ENCODE data around the gene RANBP17. TPM values are rescaled to one million over a fixed set of nuclear protein-coding genes. Genes with fewer than 3 reads are reported as not detected.
"Not testable (repeated sequence)": the region's sequence is repeated elsewhere in the genome, so short reads cannot be mapped to it uniquely, and the experiment has no call there.

Gene RANBP17
- not detected for total RNA-seq

DNA sequence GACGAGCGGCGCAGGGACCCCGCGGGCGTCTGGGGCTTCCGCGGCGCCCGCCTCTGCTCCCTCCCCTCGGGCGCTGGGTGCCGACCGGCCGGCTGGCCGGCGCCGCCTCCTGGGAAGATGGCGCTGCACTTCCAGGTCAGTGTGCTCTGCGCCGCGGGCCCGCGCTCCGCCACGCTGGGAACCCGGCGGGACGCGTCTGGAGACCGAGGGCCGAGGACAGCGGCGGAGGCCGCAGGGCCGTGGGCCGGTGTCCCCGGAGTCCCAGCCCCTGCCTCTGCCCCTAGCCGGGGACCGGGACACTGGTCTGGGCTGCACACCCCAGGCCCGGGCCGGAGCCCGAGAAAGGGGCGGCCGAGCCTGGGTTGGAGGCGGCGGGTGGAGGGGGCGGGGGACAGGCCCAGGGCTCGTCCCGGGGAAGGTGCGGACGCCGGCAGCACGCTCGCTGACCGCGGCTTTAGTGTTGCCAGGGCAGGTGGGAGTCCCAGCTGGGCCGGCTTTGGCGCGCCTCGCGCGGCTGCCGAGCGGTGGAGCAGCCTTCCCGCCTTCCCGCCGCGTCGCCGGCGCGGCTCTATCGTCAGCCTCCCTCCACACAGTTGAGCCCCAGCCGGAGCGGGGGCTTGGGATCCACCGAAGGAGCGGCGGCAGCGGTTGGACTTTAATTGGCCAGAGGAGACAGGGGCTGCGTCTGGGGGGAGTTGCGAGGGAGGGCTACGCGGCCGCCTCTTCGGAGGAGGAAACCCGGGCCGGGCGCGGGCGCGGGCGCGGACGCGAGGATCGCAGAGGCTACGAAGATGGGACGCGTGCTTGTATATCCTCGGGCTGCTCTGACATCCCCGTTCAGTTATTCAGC, at the start of gene RANBP17:
Gene RANBP17, plus strand, starts transcription at position 102 of the 850 bp plus-strand sequence.
- H3K36me3 Mint-ChIP-seq: peaks cover 15% of the 10 kb centered on the region
- DNase-seq: no peak
- peaks cover 5% of the 10 kb centered on the region for H3K4me1 Mint-ChIP-seq (ENCODE audit: low read depth)
- CTCF ChIA-PET: no interaction called here
- peaks cover 31% of the 10 kb centered on the region for H3K27me3 Mint-ChIP-seq
- H3K4me3 Mint-ChIP-seq: no peak within 1 kb of the TSS
- H3K27ac Mint-ChIP-seq: no peak within 1 kb of the TSS
- peaks cover 25% of the 10 kb centered on the region for H3K9me3 Mint-ChIP-seq
- POLR2A ChIA-PET: no interaction called here
- intact Hi-C loops (cut with micrococcal nuclease): no loop called here

DNA sequence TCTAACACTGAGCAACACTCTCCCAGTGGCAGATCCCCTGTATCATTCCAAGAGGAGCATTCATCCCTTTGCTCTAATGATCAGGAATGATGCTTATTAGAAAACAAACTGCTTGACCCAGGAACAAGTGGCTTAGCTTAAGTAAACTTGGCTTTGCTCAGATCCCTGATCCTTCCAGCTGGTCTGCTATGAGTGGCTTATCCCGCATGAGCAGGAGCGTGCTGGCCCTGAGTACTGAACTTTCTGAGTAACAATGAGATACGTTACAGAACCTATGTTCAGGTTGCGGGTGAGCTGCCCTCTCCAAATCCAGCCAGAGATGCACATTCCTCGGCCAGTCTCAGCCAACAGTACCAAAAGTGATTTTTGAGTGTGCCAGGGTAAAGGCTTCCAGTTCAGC, 48.6 kb upstream of the RANBP17 start:
- Mint-ChIP-seq H3K27me3 (peaks cover 7% of the 10 kb centered on the region), H3K27ac (no peak overlapping the region), H3K4me1 (ENCODE audit: low read depth) (no peaks in the 10 kb centered on the region), H3K4me3 (no peak overlapping the region), H3K9me3 (no peaks in the 10 kb centered on the region), H3K36me3 (no peaks in the 10 kb centered on the region)
- no peak for DNase-seq
- CTCF ChIA-PET: no interaction called here
- intact Hi-C loops (cut with micrococcal nuclease): no loop called here
- POLR2A ChIA-PET: no interaction called here

DNA sequence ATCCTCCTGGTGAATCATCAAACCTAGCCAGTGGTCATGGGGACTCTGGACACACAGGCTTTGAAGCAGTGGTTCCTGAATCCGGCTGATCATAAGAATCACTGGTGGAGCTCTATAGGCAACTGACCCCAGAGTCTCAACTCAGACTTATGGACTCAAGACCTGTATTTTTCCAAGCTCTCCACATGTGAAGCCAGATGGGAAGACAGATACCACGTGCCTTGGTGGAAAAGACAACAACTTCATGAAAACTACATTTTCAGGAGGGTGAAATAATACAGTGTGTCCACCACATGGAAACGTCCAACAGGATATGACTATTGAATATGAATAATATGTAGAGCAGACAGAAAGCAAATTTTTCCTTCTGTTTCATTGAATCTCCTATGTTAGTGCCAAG, 44.6 kb upstream of the RANBP17 start:
- Mint-ChIP-seq H3K4me1 (ENCODE audit: low read depth) (no peaks in the 10 kb centered on the region), H3K9me3 (no peaks in the 10 kb centered on the region), H3K36me3 (no peaks in the 10 kb centered on the region), H3K27me3 (peaks cover 3% of the 10 kb centered on the region), H3K27ac (no peak overlapping the region), H3K4me3 (no peak overlapping the region)
- POLR2A ChIA-PET: no interaction called here
- DNase-seq: no peak
- intact Hi-C loops (cut with micrococcal nuclease): no loop called here
- CTCF ChIA-PET: no interaction called here

DNA sequence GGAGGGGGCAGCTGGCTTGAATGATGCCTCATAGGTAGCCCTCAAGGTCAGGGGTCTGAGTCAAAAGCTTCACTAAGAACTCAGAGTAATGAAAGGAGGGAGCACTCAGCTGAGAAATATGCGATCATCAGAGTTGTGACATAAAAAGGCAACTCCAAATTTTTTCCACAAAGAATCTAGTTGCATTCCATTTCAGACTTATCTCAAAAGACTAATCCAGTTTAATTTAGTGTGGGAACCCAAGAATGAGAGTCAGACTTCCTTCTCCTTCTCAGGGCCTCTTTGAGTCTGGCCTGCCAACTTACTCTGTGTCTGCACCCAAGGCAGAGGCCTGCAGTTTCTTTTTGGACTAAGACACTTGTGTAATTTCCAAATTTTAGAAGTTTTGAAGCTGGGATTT, 43.6 kb upstream of the RANBP17 start:
- no peak overlapping the region for H3K27ac Mint-ChIP-seq
- CTCF ChIA-PET: no interaction called here
- POLR2A ChIA-PET: no interaction called here
- no peaks in the 10 kb centered on the region for H3K9me3 Mint-ChIP-seq
- H3K27me3 Mint-ChIP-seq: peaks cover 3% of the 10 kb centered on the region
- DNase-seq: no peak
- no peaks in the 10 kb centered on the region for H3K4me1 Mint-ChIP-seq (ENCODE audit: low read depth)
- intact Hi-C loops (cut with micrococcal nuclease): no loop called here
- H3K4me3 Mint-ChIP-seq: no peak overlapping the region
- H3K36me3 Mint-ChIP-seq: no peaks in the 10 kb centered on the region

DNA sequence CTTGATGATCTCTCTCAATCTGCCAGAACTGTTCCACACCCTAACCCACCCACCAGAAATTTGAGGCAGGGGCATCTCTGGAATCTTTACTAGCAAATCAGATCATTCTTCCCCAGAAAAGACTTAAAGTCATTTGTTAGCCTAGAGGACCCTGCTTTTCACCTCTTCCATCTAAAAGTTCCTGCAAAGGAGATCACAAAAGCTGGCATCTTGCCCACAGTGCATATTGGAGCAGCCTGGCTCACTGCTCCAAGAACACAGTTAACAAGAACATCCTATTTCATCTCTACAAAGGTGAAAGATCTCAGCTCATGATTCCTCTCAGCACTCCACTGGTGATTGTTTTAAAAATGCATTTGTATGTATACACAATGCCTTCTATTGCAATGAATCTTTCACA, 42.0 kb upstream of the RANBP17 start:
- DNase-seq: no peak
- intact Hi-C loops (cut with micrococcal nuclease): no loop called here
- Mint-ChIP-seq H3K27ac (no peak overlapping the region), H3K9me3 (no peaks in the 10 kb centered on the region), H3K27me3 (peaks cover 3% of the 10 kb centered on the region), H3K36me3 (no peaks in the 10 kb centered on the region), H3K4me3 (no peak overlapping the region), H3K4me1 (ENCODE audit: low read depth) (no peaks in the 10 kb centered on the region)
- POLR2A ChIA-PET: no interaction called here
- CTCF ChIA-PET: no interaction called here

DNA sequence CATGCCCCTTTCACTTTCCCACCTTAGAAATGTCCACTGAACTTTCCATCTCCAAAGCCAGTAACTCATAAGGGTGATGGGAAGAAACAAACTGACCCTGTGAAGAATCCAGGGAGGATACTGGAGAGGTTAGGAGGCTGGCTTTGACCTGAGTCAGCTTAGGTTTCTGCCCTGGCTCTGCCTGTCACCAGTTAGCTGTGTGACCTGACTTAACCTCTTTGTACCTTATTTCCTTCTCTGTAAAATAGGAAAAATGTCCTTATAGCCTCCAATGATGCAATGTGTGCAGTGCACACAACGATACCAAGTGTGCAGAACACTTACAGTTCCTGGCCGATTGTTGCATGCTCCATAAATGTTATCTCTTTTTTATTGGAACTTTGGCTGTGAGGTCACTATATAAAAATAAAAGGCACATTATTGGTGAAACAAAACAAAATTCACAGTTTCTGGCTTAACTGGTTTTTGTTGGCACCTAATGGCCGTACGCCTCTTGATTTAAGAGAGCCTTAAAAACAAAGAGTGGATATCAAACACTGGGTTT, 40.5 kb upstream of the RANBP17 start:
- Mint-ChIP-seq H3K9me3 (no peaks in the 10 kb centered on the region), H3K36me3 (no peaks in the 10 kb centered on the region), H3K4me3 (no peak overlapping the region), H3K27me3 (peaks cover 3% of the 10 kb centered on the region), H3K4me1 (ENCODE audit: low read depth) (no peaks in the 10 kb centered on the region), H3K27ac (no peak overlapping the region)
- no peak for DNase-seq
- intact Hi-C loops (cut with micrococcal nuclease): no loop called here
- POLR2A ChIA-PET: no interaction called here
- CTCF ChIA-PET: no interaction called here

DNA sequence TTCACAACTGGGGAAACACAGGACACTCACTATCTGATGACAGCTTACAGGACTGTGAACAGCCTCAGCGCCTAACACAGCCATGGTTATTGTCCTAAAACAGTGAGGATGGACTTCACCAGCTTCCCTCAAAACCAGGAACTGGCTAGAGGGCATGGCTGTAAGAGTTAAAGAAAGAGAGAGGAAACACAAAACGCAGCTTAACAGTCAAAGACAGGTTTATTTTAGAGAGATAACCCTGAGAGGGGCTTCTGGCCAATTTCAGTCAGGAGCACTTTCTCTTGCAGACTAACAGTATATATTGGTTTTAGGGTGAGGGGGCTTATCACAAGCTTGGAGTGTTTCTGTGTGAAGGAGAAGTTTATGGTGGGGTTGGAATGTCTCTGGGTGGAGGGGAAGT, 35.7 kb upstream of the RANBP17 start:
- no peak overlapping the region for H3K27ac Mint-ChIP-seq
- H3K27me3 Mint-ChIP-seq: peaks cover under 1% of the 10 kb centered on the region
- no peak overlapping the region for H3K4me3 Mint-ChIP-seq
- no peak for DNase-seq
- H3K36me3 Mint-ChIP-seq: no peaks in the 10 kb centered on the region
- CTCF ChIA-PET: no interaction called here
- POLR2A ChIA-PET: no interaction called here
- intact Hi-C loops (cut with micrococcal nuclease): no loop called here
- H3K9me3 Mint-ChIP-seq: no peaks in the 10 kb centered on the region
- no peaks in the 10 kb centered on the region for H3K4me1 Mint-ChIP-seq (ENCODE audit: low read depth)

DNA sequence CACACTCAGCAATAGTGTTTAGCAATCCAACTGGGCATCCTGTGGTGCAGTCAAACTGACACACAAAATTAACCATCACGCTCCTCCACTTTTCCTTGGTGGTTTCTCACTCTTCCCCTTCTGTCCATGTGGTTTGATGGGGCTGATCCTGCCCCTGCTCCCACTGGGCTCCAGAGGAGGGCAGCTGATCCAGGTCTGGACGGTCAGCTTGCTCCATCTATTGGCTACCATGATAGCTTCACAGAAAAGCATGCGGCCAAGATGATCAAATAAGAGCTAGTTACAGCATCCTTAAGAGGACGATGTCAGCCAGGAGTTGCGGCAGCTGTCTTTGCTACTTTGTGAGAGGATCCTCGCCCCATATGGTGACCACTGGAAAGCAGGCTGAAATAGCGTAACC, 29.6 kb upstream of the RANBP17 start:
- intact Hi-C loops (cut with micrococcal nuclease): no loop called here
- H3K9me3 Mint-ChIP-seq: no peaks in the 10 kb centered on the region
- ChIA-PET POLR2A (no interaction called here), CTCF (no interaction called here)
- DNase-seq: no peak
- no peak overlapping the region for H3K27ac Mint-ChIP-seq
- no peaks in the 10 kb centered on the region for H3K27me3 Mint-ChIP-seq
- no peak overlapping the region for H3K4me3 Mint-ChIP-seq
- no peaks in the 10 kb centered on the region for H3K36me3 Mint-ChIP-seq
- H3K4me1 Mint-ChIP-seq (ENCODE audit: low read depth): no peaks in the 10 kb centered on the region

DNA sequence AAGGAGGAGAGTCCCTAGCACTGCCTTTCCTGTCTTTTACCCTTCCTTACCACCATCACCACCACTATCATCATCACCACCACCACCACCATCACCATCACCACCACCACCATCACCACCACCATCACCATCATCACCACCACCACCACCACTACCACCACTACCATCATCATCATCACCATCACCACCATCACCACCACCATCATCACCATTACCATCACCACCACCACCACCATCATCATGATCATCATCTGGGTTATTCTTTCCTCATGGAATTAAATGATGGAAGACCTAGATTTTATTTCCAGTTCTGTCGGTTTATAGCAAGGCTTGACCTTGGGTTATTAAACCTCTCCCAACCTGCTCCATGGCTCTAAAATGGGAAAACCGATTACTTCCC, 27.8 kb upstream of the RANBP17 start:
- CTCF ChIA-PET; H3K27ac Mint-ChIP-seq; DNase-seq; H3K9me3 Mint-ChIP-seq; H3K4me3 Mint-ChIP-seq; H3K36me3 Mint-ChIP-seq; H3K4me1 Mint-ChIP-seq (ENCODE audit: low read depth); POLR2A ChIA-PET; intact Hi-C loops (cut with micrococcal nuclease); H3K27me3 Mint-ChIP-seq: not testable (repeated sequence)

DNA sequence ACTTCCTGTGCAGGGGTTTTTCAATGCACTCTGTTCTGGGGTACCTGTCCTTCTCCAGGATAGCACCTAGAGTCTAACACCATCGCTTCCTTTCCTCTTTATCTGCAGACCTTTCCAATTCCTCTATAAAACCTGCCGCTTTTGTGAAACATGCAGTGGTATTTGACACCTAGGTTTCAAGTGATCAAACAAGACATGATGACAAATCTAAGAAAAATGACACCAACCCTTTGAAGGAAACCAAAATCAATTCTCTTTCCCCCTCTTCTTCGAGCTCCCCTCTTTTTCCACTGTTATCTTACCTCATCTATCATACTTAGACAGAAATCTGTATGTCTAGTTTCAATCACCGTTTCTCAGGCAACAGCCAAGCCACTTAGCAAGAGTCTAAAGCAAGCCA, 25.6 kb upstream of the RANBP17 start:
- ChIA-PET POLR2A (no interaction called here), CTCF (no interaction called here)
- no peak for DNase-seq
- H3K4me3 Mint-ChIP-seq: no peak overlapping the region
- intact Hi-C loops (cut with micrococcal nuclease): no loop called here
- H3K4me1 Mint-ChIP-seq (ENCODE audit: low read depth): no peaks in the 10 kb centered on the region
- no peak overlapping the region for H3K27ac Mint-ChIP-seq
- no peaks in the 10 kb centered on the region for H3K9me3 Mint-ChIP-seq
- no peaks in the 10 kb centered on the region for H3K27me3 Mint-ChIP-seq
- H3K36me3 Mint-ChIP-seq: no peaks in the 10 kb centered on the region

DNA sequence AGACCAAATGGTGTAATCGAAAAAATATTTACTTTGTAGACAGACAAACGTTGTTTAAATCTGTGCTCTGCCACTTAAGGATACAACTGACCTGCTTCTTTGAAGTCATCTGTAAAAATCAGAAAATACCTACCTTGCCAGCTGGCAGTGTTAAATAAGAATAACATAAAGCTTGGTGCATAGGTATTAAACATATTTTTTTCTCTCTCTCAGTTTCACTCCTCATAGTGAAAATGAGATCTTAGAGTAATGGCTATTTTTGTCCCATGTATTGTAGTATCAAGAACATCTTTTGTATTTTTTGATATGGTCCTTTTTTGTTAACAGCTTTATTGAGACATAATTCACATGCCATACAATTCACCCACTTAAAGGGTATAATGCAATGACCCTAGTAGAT, 17.9 kb upstream of the RANBP17 start:
- intact Hi-C loops (cut with micrococcal nuclease): no loop called here
- Mint-ChIP-seq H3K36me3 (no peaks in the 10 kb centered on the region), H3K27me3 (no peaks in the 10 kb centered on the region), H3K9me3 (no peaks in the 10 kb centered on the region), H3K4me1 (ENCODE audit: low read depth) (no peaks in the 10 kb centered on the region), H3K27ac (no peak overlapping the region), H3K4me3 (no peak overlapping the region)
- CTCF ChIA-PET: no interaction called here
- POLR2A ChIA-PET: no interaction called here
- DNase-seq: no peak

DNA sequence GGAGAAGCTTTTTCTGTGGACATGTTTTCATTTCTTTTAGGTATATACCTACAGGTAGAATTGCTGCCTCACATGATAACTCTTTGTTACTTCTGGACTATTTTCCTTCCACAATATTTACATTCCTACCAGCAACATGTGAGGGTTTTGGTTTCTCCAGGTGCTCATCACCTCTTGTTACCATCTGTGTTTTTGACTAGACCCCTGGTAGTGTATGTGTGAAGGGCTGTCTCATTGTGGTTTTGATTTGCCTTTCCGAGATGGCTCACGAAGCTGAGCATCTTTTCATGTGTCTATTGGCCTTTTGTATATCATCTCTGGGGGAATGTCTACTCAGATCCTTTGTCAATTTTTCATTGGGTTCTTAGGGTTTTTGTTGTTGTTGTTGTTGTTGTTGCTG, 17.2 kb upstream of the RANBP17 start:
- Mint-ChIP-seq H3K4me3 (no peak overlapping the region), H3K9me3 (no peaks in the 10 kb centered on the region), H3K36me3 (no peaks in the 10 kb centered on the region), H3K27ac (no peak overlapping the region), H3K4me1 (ENCODE audit: low read depth) (no peaks in the 10 kb centered on the region), H3K27me3 (no peaks in the 10 kb centered on the region)
- no peak for DNase-seq
- intact Hi-C loops (cut with micrococcal nuclease): no loop called here
- ChIA-PET POLR2A (no interaction called here), CTCF (no interaction called here)

DNA sequence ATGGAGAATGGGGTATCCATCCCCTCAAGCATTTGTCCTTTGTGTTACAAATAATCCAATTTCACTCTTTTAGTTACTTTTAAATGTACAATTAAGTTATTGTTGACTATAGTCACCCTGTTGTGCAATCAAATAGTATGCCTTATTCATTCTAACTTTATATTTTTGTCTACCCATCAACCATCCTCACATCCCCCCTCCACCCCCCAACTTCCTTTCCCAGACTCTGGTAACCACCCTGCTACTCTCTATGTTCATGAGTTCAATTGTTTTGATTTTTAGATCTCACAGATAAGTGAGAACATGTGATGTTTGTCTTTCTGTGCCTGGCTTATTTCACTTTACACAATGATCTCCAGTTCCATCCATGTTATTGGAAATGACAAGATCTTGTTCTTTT, 15.4 kb upstream of the RANBP17 start:
- ChIA-PET CTCF (no interaction called here), POLR2A (no interaction called here)
- Mint-ChIP-seq H3K36me3 (no peaks in the 10 kb centered on the region), H3K4me3 (no peak overlapping the region), H3K27ac (no peak overlapping the region), H3K9me3 (no peaks in the 10 kb centered on the region), H3K4me1 (ENCODE audit: low read depth) (no peaks in the 10 kb centered on the region), H3K27me3 (no peaks in the 10 kb centered on the region)
- intact Hi-C loops (cut with micrococcal nuclease): no loop called here
- DNase-seq: no peak
